ENCODE data around the gene HOXD10. TPM values are rescaled to one million over a fixed set of nuclear protein-coding genes. Genes with fewer than 3 reads are reported as not detected.

HOXD10 gene
- total and polyA plus RNA-seq, 12 donors = not detected

DNA sequence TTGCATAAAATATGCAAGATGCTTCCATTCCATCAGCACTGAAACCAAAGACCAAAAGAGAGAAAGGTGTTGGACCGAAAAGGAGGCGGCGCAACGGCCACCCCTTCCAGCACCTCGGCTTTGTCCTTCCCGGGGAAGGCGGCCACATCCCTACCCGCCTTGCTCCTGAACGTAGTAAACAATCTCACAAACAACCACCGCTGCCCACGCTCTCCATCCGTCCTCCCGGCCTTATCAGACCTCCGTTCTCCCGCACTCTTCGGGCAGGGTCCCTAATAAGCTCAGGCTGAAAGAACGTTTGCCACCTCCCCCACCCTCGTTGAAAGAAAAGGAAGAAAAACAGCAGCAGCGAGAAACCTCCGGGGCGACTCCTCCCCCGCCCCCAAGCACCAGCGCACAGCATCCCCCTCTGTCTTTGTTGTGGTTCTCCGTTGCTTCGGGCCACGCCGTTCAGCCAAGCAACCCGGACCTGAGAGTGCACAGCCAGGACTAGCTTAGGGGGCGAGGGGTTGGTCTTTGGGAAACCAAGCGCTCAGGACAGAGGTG lies 37.2 kb upstream of the HOXD10 start:
- peaks cover 70 to 100% (median 98%) of the 10 kb centered on the region in 7 donors for H3K27me3 ChIP-seq
- peaks cover 0 to 11% (median 0%) of the 10 kb centered on the region in 11 donors for H3K9me3 ChIP-seq
- TF ChIP-seq, protein P1, sequence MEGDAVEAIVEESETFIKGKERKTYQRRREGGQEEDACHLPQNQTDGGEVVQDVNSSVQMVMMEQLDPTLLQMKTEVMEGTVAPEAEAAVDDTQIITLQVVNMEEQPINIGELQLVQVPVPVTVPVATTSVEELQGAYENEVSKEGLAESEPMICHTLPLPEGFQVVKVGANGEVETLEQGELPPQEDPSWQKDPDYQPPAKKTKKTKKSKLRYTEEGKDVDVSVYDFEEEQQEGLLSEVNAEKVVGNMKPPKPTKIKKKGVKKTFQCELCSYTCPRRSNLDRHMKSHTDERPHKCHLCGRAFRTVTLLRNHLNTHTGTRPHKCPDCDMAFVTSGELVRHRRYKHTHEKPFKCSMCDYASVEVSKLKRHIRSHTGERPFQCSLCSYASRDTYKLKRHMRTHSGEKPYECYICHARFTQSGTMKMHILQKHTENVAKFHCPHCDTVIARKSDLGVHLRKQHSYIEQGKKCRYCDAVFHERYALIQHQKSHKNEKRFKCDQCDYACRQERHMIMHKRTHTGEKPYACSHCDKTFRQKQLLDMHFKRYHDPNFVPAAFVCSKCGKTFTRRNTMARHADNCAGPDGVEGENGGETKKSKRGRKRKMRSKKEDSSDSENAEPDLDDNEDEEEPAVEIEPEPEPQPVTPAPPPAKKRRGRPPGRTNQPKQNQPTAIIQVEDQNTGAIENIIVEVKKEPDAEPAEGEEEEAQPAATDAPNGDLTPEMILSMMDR (IDR thresholded peaks at IDR 0.05) = no peak
- ATAC-seq (peak in 1 of 8 donors; percentile 10), DNase-seq (no peak)
- H3K27ac ChIP-seq = no peak overlapping the region
- peaks cover 0 to 44% (median 12%) of the 10 kb centered on the region in 9 donors for H3K4me1 ChIP-seq
- H3K36me3 ChIP-seq = peaks cover 0 to 3% (median 0%) of the 10 kb centered on the region in 9 donors
- intact Hi-C loops (cut with DNase I) = loop anchor here in 1 of 10 donors (2.0 kb wide), 1 partner anchor 389 kb away; no protein-coding TSS in a partner anchor
- 2 to 5% methylated on average over 30 of the region's 30 CpGs for WGBS, 2 donors
- H3K4me3 ChIP-seq = peak overlapping the region in 1 of 10 donors; percentile 30

DNA sequence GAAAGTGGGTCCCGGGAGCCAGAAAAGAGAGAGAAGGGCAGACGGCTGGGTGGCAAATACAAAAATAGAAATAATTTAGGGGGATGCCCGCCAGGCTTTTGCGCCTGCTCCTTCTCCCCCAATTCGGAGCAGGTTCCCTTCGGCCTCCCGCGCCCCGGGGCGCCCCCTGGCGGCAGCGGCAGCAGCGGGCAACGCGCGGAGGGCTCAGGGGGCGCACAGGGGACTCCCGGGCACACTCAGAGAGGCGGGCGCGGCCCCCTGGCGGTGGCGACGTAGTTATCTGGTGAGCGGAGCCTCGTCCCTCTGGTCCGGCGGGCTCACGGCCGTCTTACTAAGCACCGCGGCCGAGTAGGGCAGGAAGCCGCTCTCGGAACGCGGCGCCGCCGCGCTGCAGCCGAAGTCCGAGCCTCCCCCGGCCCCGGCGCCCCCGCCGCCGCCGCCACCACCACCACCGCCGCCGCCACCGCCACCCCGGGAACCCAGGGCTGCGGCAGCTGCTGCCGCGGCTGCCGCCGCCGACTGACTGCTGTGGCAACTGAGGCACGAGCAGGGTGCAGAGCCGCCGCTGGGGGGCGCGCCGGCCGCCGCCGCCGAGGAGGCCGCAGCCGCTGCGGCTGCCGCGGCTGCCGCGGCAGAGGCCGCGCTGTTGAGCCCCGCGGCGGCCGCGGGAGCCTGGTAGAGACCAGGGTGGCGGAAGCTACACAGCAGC lies 36.6 kb upstream of the HOXD10 start:
- Histone ChIP-seq H3K27me3 (peaks cover 72 to 100% (median 98%) of the 10 kb centered on the region in 7 donors), H3K36me3 (peaks cover 0 to 3% (median 0%) of the 10 kb centered on the region in 9 donors), H3K27ac (no peak overlapping the region), H3K9me3 (peaks cover 0 to 11% (median 0%) of the 10 kb centered on the region in 11 donors), H3K4me1 (peaks cover 0 to 50% (median 12%) of the 10 kb centered on the region in 9 donors), H3K4me3 (peak overlapping the region in 4 of 10 donors; percentile 8 to 31 (median 23))
- intact Hi-C loops (cut with DNase I) = loop anchor here in 2 of 10 donors (2.0 to 5.0 kb wide), 2 partner anchors 389 to 398 kb away; no protein-coding TSS in a partner anchor
- 1 to 3% methylated on average over 73 to 83 of the region's 86 CpGs for WGBS, 2 donors
- peak in 6 of 8 donors; percentile 33 to 80 (median 61) for ATAC-seq
- TF ChIP-seq, protein P1 (IDR thresholded peaks at IDR 0.05) = peak; percentile 25 to 75 (median 70)
- DNase-seq = peak in 1 of 2 donors; percentile 47

DNA sequence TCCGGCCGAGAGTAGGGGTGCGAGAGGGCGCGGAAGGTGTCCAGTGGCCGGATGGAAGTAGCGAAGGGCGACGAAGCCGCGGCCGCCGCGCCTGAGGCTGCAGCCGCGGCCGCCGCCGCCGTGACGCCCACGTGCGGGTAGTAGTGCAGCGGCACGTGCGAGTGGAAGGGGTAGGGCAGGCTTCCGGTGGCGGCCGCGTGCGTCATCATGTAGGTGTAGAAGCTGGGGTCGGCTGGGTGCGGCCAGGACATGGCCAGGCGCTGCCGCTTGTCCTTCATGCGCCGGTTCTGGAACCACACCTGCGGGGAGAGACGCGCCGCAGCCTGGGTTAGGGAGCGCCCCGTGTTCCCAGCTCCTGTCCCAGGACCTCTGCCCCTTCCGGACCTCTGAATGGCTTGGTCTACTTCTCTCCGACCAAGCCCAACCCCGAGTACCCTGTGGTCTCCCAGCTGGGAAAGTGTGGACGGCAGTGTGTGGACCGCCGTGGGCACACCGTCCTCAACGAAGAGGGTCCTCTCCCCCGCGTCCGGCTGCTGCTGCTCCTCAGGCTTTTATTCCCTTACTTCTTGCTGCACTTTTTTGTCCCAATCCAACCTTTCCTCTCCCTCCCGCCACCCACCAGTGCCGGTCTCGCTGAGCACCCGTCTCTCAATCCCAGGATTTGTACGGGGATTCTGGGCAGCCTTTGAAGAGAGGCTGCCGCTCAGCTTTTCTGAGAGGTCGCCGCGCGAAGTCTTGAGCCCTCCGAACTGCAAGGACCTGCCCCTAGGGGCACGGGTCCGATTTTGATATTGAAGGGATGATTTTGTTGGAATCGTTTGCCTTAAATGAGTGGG lies 35.8 kb upstream of the HOXD10 start:
- Histone ChIP-seq H3K27ac (no peak overlapping the region), H3K36me3 (peaks cover 0 to 3% (median 0%) of the 10 kb centered on the region in 9 donors), H3K4me1 (peaks cover 0 to 58% (median 19%) of the 10 kb centered on the region in 9 donors), H3K27me3 (peaks cover 79 to 100% (median 98%) of the 10 kb centered on the region in 7 donors), H3K4me3 (peak overlapping the region in 3 of 10 donors; percentile 7 to 31 (median 27)), H3K9me3 (peaks cover 0 to 11% (median 0%) of the 10 kb centered on the region in 11 donors)
- intact Hi-C loops (cut with DNase I) = loop anchor here in 1 of 10 donors (5.0 kb wide), 1 partner anchor 398 kb away; no protein-coding TSS in a partner anchor
- WGBS, 2 donors = 4 to 6% methylated on average over 62 to 68 of the region's 68 CpGs
- peak in 1 of 8 donors; percentile 49 for ATAC-seq
- TF ChIP-seq, protein P1 (IDR thresholded peaks at IDR 0.05) = no peak
- DNase-seq = no peak

All from heart right ventricle (tissue), 16 donors.